Upper lobe of right lung (tissue), 1 donor: Measurements from ENCODE around the gene ZFP36L1. TPM values are rescaled to one million over a fixed set of nuclear protein-coding genes. Genes with fewer than 3 reads are reported as not detected.

Experiments used
- ATAC-seq: fragments of 200-7000 bp; cut with Tn5 transposase; one replicate; pipeline ENCODE4 v1.9.1; 2020; ENCODE audit warnings: mild to moderate bottlenecking, moderate library complexity
- DNase-seq: peaks from one replicate; pipeline ENCODE4 v3.0.0-alpha.2; 2020
- H3K27ac ChIP-seq: fragments of 200-600 bp; one replicate; pipeline ENCODE4 v1.8.0; 2022
- H3K27me3 ChIP-seq: fragments of 200-600 bp; one replicate; pipeline ENCODE4 v1.8.0; 2022; ENCODE audit warnings: mild to moderate bottlenecking
- H3K36me3 ChIP-seq: fragments of 200-600 bp; one replicate; pipeline ENCODE4 v1.8.0; 2022
- H3K4me1 ChIP-seq: fragments of 200-600 bp; one replicate; pipeline ENCODE4 v1.8.0; 2022
- H3K4me3 ChIP-seq: fragments of 200-600 bp; one replicate; pipeline ENCODE4 v1.8.0; 2022; ENCODE audit warnings: mild to moderate bottlenecking
- H3K9me3 ChIP-seq: fragments of 200-600 bp; one replicate; pipeline ENCODE4 v1.8.0; 2022
- intact Hi-C: fragments of 100-400 bp; cut with DNase I; formaldehyde crosslinking; loops from one replicate; pipeline ENCODE4 v1.11.0; 2022
- total RNA-seq: library from RNA; stranded (reverse); fragmentation: NEBNext Ultra II Directional; extraction: Animal tissue kit (Norgen Biotek cat#: 25700); gene quantifications from one replicate; pipeline ENCODE4 v1.2.1, GENCODE V29; 2021
- TF ChIP-seq, protein P1 (sequence below): fragments of 200-600 bp; IDR thresholded peaks from one replicate; pipeline ENCODE4 v1.8.0; 2022; ENCODE audit warnings: antibody characterized with exemption
- donor health status: DM: no; HTN: yes; CAD: no; lungs with severe emphysema.

Gene ZFP36L1
- total RNA-seq, 1 donor from 2014 or later = 187 TPM

DNA sequence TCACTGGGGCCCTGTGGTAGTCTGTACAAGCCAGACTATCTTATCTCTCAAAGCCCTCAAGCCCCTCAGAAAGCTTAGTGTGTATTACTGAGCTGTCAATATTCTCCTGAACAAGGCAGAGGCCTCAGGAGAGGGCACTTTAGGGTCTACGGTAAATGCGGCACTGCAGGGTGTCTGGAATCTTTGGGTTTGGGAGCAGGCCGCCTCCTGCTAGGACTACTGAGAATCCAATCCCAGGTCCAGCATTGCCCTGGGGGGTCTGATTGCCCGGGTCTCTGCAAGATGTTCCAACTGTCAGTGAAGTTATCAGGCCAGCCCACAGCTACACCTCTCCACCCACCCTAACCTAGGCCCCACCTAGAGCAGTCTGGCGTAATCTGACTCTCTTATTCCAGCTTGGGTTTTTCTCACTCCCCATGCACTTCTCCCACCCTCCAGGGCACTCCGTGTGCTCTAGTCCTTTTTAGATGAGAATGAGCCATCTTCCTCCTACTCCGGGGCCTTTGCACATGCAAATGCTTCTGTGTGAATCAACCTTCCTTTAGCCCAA lies 4.3 kb upstream of the ZFP36L1 start:
- no peak for ATAC-seq
- DNase-seq = no peak
- TF ChIP-seq, protein P1, sequence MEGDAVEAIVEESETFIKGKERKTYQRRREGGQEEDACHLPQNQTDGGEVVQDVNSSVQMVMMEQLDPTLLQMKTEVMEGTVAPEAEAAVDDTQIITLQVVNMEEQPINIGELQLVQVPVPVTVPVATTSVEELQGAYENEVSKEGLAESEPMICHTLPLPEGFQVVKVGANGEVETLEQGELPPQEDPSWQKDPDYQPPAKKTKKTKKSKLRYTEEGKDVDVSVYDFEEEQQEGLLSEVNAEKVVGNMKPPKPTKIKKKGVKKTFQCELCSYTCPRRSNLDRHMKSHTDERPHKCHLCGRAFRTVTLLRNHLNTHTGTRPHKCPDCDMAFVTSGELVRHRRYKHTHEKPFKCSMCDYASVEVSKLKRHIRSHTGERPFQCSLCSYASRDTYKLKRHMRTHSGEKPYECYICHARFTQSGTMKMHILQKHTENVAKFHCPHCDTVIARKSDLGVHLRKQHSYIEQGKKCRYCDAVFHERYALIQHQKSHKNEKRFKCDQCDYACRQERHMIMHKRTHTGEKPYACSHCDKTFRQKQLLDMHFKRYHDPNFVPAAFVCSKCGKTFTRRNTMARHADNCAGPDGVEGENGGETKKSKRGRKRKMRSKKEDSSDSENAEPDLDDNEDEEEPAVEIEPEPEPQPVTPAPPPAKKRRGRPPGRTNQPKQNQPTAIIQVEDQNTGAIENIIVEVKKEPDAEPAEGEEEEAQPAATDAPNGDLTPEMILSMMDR = no peak
- Histone ChIP-seq H3K4me1 (peaks cover 15% of the 10 kb centered on the region), H3K36me3 (no peaks in the 10 kb centered on the region), H3K4me3 (no peak overlapping the region), H3K27ac (peak overlapping the region; percentile 100), H3K9me3 (no peaks in the 10 kb centered on the region), H3K27me3 (no peaks in the 10 kb centered on the region)
- intact Hi-C loops = no loop called here

GRCh38 chr14:68796418-68797101 lies 3.7 kb upstream of the ZFP36L1 start:
- intact Hi-C loops = no loop called here

GRCh38 chr14:68795597-68796417 lies 2.9 kb upstream of the ZFP36L1 start:
- ATAC-seq (peak; percentile 77), DNase-seq (peak; percentile 93)
- Histone ChIP-seq H3K27ac (peak overlapping the region; percentile 100), H3K27me3 (no peaks in the 10 kb centered on the region), H3K9me3 (no peaks in the 10 kb centered on the region), H3K4me3 (peak overlapping the region; percentile 97), H3K36me3 (peaks cover 2% of the 10 kb centered on the region), H3K4me1 (peaks cover 15% of the 10 kb centered on the region)
- intact Hi-C loops = no loop called here
- TF ChIP-seq, protein P1 = peak; percentile 75

More at GRCh38 chr14:68796418-68797101, 3.7 kb upstream of the ZFP36L1 start:
- H3K4me1 ChIP-seq = peaks cover 15% of the 10 kb centered on the region
- no peaks in the 10 kb centered on the region for H3K36me3 ChIP-seq
- no peaks in the 10 kb centered on the region for H3K27me3 ChIP-seq
- H3K9me3 ChIP-seq = no peaks in the 10 kb centered on the region
- peak overlapping the region; percentile 97 for H3K4me3 ChIP-seq
- TF ChIP-seq, protein P1 = no peak
- DNase-seq (no peak), ATAC-seq (no peak)
- peak overlapping the region; percentile 100 for H3K27ac ChIP-seq

- peak overlapping the region; percentile 97 for H3K4me3 ChIP-seq
- no peaks in the 10 kb centered on the region for H3K9me3 ChIP-seq
- DNase-seq (peak; percentile 72), ATAC-seq (peak; percentile 1)
- intact Hi-C loops = no loop called here
- TF ChIP-seq, protein P1 = no peak
- H3K36me3 ChIP-seq = peaks cover 10% of the 10 kb centered on the region
- peak overlapping the region; percentile 100 for H3K27ac ChIP-seq
- H3K27me3 ChIP-seq = no peaks in the 10 kb centered on the region
- H3K4me1 ChIP-seq = peaks cover 15% of the 10 kb centered on the region
Observed at GRCh38 chr14:68794851-68795596, 2.2 kb upstream of the ZFP36L1 start.

- peaks cover 19% of the 10 kb centered on the region for H3K4me1 ChIP-seq
- ATAC-seq (peak; percentile 59), DNase-seq (peak; percentile 95)
- H3K27me3 ChIP-seq = no peaks in the 10 kb centered on the region
- H3K4me3 ChIP-seq = peak overlapping the region; percentile 97
- H3K36me3 ChIP-seq = peaks cover 17% of the 10 kb centered on the region
- TF ChIP-seq, protein P1 = no peak
- peak overlapping the region; percentile 100 for H3K27ac ChIP-seq
- intact Hi-C loops = no loop called here
- H3K9me3 ChIP-seq = no peaks in the 10 kb centered on the region
Observed at GRCh38 chr14:68794130-68794850, 1.4 kb upstream of the ZFP36L1 start.
